Lower lobe of right lung (tissue), 2 donors: Measurements from ENCODE around the gene KPNA6. TPM values are rescaled to one million over a fixed set of nuclear protein-coding genes. Genes with fewer than 3 reads are reported as not detected.
A peak's percentile ranks its signal among the peaks of the same experiment; 100 is the strongest.

ENCODE experiments used
- ATAC-seq, 2 donors: fragments of 200-7000 bp; cut with Tn5 transposase; one replicate each; pipeline ENCODE4 v1.9.1; 2020 to 2022; ENCODE audit warnings: mild to moderate bottlenecking in 2 of 2, moderate library complexity in 2 of 2
- DNase-seq: peaks from one replicate; pipeline ENCODE4 v3.0.0-alpha.2; 2020
- H3K27ac ChIP-seq: fragments of 200-600 bp; one replicate; pipeline ENCODE4 v1.8.0; 2022
- H3K27me3 ChIP-seq: fragments of 200-600 bp; one replicate; pipeline ENCODE4 v1.8.0; 2022; ENCODE audit warnings: low read depth
- H3K36me3 ChIP-seq: fragments of 200-600 bp; one replicate; pipeline ENCODE4 v1.8.0; 2022; ENCODE audit warnings: mild to moderate bottlenecking
- H3K4me1 ChIP-seq: fragments of 200-600 bp; one replicate; pipeline ENCODE4 v1.8.0; 2022
- H3K4me3 ChIP-seq: fragments of 200-600 bp; one replicate; pipeline ENCODE4 v1.8.0; 2022; ENCODE audit warnings: mild to moderate bottlenecking
- H3K9me3 ChIP-seq: fragments of 200-600 bp; one replicate; pipeline ENCODE4 v1.8.0; 2022
- CTCF ChIP-seq: fragments of 200-600 bp; IDR thresholded peaks from one replicate; pipeline ENCODE4 v1.8.0; 2022; ENCODE audit warnings: antibody characterized with exemption, mild to moderate bottlenecking
- intact Hi-C: fragments of 100-400 bp; cut with DNase I; formaldehyde crosslinking; loops from one replicate; pipeline ENCODE4 v1.11.0; 2022
- total RNA-seq: library from RNA; stranded (reverse); fragmentation: NEBNext Ultra II Directional; extraction: Animal tissue kit (Norgen Biotek cat#: 25700); gene quantifications from one replicate; pipeline ENCODE4 v1.2.1, GENCODE V29; 2021
- donor health status: DM: no; HTN: yes; CAD: no; lungs with severe emphysema.

KPNA6 gene
- total RNA-seq, 1 donor from 2014 or later: 57.1 TPM

GRCh38 chr1:32066489-32066873 is 41.4 kb upstream of the KPNA6 start:
- peaks cover 37% of the 10 kb centered on the region for H3K4me1 ChIP-seq
- no peaks in the 10 kb centered on the region for H3K27me3 ChIP-seq
- DNase-seq: peak; percentile 52
- no peak for TF ChIP-seq CTCF
- H3K4me3 ChIP-seq: no peak overlapping the region
- H3K36me3 ChIP-seq: peaks cover 5% of the 10 kb centered on the region
- ATAC-seq: peak; percentile 85 to 89
- peak overlapping the region; percentile 48 for H3K27ac ChIP-seq
- no peaks in the 10 kb centered on the region for H3K9me3 ChIP-seq
- intact Hi-C loops: no loop called here

GRCh38 chr1:32068957-32069588 is 38.8 kb upstream of the KPNA6 start:
- no peak for TF ChIP-seq CTCF
- H3K4me3 ChIP-seq: no peak overlapping the region
- H3K9me3 ChIP-seq: no peaks in the 10 kb centered on the region
- no peak overlapping the region for H3K27ac ChIP-seq
- no peaks in the 10 kb centered on the region for H3K36me3 ChIP-seq
- intact Hi-C loops: no loop called here
- DNase-seq: no peak
- no peak for ATAC-seq
- H3K27me3 ChIP-seq: no peaks in the 10 kb centered on the region
- H3K4me1 ChIP-seq: peaks cover 39% of the 10 kb centered on the region

GRCh38 chr1:32071758-32072621 is 35.9 kb upstream of the KPNA6 start:
- ATAC-seq (no peak), DNase-seq (no peak)
- H3K36me3 ChIP-seq: peaks cover 17% of the 10 kb centered on the region
- no peak for TF ChIP-seq CTCF
- peak overlapping the region; percentile 85 for H3K27ac ChIP-seq
- peaks cover 26% of the 10 kb centered on the region for H3K4me1 ChIP-seq
- H3K4me3 ChIP-seq: peak overlapping the region; percentile 82
- no peaks in the 10 kb centered on the region for H3K9me3 ChIP-seq
- H3K27me3 ChIP-seq: no peaks in the 10 kb centered on the region
- intact Hi-C loops: no loop called here

GRCh38 chr1:32072622-32073298 is 35.1 kb upstream of the KPNA6 start, which contains the start of gene TMEM39B:
Gene TMEM39B (plus strand): TSS chr1:32072939. CDS start chr1:32073048, 109 bp downstream.
- Histone ChIP-seq H3K27ac (peak within 1 kb of the TSS; percentile 85), H3K27me3 (no peaks in the 10 kb centered on the region), H3K36me3 (peaks cover 25% of the 10 kb centered on the region), H3K4me1 (peaks cover 19% of the 10 kb centered on the region), H3K9me3 (no peaks in the 10 kb centered on the region), H3K4me3 (peak within 1 kb of the TSS; percentile 82)
- peak; percentile 98 for DNase-seq
- ATAC-seq: peak; percentile 96 to 97
- intact Hi-C loops: no loop called here
- TF ChIP-seq CTCF: peak; percentile 9
